GM19452 (cell line): ENCODE data around the gene UNC13C.

Source experiments
- ATAC-seq: cut with Tn5 transposase; IDR thresholded peaks from one replicate; pipeline ENCODE4 v1.9.1; 2021; ENCODE audit not compliant: unreplicated experiment

The UNC13C gene

GRCh38 chr15:54289590-54290136, 311.4 kb downstream of the UNC13C start:
- ATAC-seq = no peak

- no peak for ATAC-seq
Measured at GRCh38 chr15:54298396-54298795, 320.2 kb downstream of the UNC13C start.

- no peak for ATAC-seq
Measured at GRCh38 chr15:54304321-54304720, 326.1 kb downstream of the UNC13C start.

GRCh38 chr15:54305138-54305537, 326.9 kb downstream of the UNC13C start:
- no peak for ATAC-seq

- ATAC-seq = no peak
Measured at GRCh38 chr15:54307252-54307902, 329.1 kb downstream of the UNC13C start.

GRCh38 chr15:54307926-54308325, 329.7 kb downstream of the UNC13C start:
- ATAC-seq = no peak

GRCh38 chr15:54312528-54312927, 334.3 kb downstream of the UNC13C start:
- ATAC-seq = no peak

GRCh38 chr15:54321426-54321825, 343.2 kb downstream of the UNC13C start:
- ATAC-seq = no peak

GRCh38 chr15:54322341-54322740, 344.1 kb downstream of the UNC13C start:
- ATAC-seq = no peak

- ATAC-seq = no peak
Measured at GRCh38 chr15:54345301-54345700, 367.1 kb downstream of the UNC13C start.

- ATAC-seq = no peak
Measured at GRCh38 chr15:54345827-54346226, 367.6 kb downstream of the UNC13C start.

GRCh38 chr15:54347082-54347827, 369.0 kb downstream of the UNC13C start:
- no peak for ATAC-seq

DNA sequence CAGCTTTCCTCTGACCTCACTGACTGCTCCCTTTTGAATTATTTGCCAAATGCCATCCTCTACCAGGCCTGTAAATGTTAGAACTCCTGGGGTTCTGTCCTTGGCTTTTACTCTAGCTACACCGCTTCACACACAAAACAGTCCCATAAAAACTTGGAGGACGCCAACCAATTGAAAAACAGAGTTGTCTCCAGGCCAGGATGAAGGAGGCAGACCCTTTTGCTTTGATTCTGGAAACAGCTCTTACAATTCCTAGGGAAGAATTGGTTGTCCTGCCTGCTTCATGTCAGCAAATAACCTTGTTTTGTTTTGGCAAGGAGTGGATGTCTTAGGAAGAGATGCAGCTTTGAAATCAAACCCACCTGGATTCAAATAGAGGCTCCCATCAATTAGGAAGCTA, 375.5 kb downstream of the UNC13C start:
- ATAC-seq = no peak

- no peak for ATAC-seq
Measured at GRCh38 chr15:54354341-54354740, 376.1 kb downstream of the UNC13C start.

- ATAC-seq = no peak
Measured at GRCh38 chr15:54364961-54365360, 386.7 kb downstream of the UNC13C start.

DNA sequence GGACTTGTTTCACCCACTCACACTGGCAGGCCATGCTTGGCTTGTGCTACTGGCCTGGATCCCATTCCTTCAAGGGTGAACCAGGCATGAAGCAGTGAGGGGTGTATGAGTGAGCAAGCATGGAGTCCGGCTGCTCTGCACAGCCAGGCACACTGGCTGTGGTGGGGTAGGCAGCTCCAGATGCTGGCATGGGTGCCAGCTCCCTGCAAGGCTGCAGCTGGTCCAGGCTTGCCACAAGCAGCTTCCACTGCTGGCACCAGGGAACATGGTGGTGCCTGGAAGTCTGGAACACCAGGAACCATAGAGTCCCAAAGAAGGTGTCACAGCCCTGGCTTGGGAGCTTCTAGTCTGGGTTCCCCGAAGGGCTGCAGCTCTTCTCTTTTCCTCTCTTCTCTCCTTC, 395.1 kb downstream of the UNC13C start:
- ATAC-seq = no peak

DNA sequence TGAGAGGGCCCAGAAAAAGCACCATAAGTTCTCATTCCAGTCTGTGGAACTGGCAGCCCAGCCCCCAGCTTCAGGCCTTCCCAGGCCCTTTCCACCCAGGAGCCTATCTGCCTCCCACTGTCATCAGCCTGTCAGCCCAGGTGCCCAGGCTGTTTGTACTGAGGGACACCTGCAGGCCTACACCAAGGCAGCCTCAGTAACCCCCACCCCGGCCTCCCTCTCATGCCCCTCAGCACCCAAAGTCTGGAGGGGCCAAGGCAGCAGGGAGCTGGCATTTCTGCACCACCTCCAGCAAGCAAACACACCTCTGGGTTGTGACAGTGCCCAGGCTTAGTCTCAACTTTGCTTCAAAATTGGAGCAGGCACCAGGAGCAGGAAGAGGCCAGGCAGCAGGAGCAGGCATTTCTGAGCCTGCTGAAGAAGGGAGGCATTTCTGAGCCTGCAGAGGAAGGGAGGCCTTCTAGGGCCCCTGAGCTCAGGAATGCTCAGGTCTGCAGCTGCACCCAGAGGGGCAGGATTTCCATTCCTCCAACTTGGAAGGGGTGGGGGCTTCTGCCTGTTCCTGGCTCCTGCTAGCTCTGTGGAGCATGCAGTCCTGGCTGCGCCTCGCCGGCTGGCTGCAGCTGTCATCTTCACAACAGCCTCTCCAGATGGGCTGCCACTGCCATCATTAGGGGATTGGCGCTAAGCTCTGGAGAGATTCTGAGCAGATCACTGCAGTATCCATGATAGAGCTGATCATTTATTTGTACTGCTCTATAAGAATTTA, 396.1 kb downstream of the UNC13C start:
- ATAC-seq = no peak

GRCh38 chr15:54387799-54388198, 409.6 kb downstream of the UNC13C start:
- no peak for ATAC-seq

DNA sequence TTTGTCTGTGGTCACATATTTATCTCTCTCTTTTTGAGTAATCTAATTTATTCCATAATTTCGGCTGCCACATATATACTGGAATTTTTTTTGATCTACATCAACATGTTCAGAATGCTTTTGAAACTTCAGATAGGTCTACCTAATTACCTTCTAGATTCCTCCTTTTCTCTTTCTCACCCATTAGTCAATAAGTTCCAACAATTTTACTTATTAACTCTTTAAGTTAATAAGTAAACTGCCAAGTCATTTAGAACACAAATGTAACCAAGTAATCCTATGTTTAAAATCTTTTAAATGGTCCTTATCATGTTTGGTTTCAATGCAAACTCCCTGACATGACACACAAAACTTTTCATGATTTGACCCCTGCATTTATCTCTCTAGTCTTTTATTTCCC, 410.5 kb downstream of the UNC13C start:
- no peak for ATAC-seq

DNA sequence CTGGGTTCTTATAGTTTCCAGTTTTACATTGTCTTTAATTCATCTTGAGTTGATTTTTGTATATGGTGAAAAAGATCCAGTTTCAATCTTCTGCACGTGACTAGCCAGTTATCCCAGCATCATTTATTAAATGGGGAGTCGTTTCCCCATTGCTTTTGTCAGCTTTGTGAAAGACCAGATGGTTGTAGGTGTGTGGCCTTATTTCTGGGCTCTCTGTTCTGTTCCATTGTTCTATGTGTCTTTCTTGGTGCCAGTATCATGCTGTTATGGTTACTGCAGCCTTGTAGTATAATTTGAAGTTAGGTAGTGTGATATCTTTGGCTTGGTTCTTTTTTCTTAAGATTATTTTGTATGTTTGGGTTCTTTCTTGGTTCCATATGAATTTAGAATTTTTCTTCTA, 432.2 kb downstream of the UNC13C start:
- no peak for ATAC-seq

DNA sequence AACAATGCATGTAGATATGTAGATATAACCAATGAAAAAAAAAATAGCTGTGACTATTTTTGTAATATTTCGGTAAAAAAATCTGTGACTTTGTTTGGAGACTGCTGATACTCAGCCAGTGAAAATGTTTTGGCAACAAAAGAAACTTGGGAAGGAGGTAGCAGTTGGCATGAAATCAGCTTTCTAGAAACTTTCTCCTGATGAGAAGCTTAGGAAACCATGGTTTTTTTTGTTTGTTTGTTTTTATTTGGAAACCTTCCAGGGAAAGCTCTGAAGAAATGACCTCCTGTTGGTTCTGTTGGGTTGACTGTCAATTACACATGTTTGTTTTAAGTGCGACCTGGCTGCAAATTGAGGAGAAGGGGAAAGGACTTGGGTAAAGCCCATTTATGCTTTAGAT, 445.9 kb downstream of the UNC13C start:
- no peak for ATAC-seq

DNA sequence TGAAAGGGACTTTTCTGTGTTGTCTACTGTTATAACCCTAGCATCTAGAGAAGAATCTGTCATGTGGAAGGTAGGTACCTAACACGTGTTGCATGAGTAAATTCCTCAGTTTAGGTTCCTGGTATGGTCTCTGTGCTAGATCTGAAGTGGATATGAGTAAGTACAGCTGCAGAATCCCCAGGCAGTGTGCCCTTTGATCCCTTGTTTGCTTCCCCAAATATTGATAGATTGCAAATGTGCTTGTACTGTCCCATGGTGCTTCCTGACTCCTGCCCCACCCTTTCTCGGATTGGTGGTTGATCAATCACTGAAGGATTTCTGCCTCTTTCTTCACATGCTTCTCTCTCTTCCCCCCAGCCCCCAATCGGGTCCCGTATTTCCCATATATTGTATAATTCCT, 450.4 kb downstream of the UNC13C start:
- no peak for ATAC-seq
